NCI-H2227 (cell line): ENCODE results near the gene CACNB4.

ENCODE experiments used
- DNase-seq: peaks from one replicate; lab custom pipeline; 2025; ENCODE audit not compliant: unreplicated experiment; lab: John Stamatoyannopoulos, UW

Gene CACNB4

GRCh38 chr2:151793123-151793522, 305.7 kb downstream of the CACNB4 start:
- no peak for DNase-seq

DNA sequence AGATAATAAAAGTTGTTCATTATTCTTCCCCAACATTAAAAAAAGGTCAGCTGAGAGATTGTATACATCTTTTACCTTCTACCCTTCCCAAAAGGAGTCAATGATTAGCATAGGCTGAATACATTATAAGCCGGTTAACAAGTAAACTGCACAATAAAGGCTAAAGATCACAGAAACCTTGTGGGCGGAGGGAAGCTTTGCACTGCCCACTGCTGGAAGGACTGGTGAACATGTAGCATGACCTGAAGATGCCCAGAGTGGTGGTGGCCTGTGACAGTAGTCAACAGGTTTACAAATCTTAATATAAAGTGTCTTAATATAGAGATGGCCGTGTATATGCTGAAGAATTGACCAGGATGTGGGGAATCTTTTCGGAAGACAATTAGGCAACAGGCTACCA, 306.3 kb downstream of the CACNB4 start:
- no peak for DNase-seq

DNA sequence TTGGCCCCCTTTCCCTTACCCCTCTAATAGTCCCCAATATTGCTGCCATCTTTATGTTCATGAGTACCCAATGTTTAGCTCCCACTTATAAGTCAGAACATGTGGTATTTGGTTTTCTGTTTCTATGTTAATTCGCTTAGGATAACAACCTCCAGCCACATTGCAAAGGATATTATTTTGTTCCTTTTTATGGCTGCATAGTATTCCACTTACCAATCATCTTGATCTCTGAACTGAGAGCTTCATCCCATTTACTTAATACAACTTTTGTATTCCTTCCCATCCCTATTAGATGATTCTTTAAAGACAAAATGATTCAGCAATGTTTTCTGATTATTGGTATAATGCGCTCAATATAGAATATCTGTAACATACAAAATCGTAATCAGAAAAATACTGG, 307.3 kb downstream of the CACNB4 start:
- no peak for DNase-seq

DNA sequence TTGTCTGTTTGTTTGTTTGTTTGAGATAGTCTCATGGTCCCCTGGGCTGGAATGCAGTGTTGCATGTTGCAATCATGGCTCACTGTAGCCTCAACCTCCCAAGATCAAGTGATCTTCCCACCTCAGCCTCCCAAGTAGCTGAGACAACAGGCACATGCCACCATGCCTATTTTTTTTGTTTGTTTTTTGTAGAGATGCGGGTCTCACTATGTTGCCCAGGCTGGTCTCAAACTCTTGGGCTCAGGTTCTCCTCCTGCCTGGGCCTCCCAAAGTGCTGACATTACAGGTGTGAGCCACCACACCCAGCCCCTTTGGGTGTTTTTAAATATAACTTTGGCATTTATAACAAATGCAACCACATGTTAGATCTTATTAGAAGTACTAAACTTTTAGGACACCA, 308.2 kb downstream of the CACNB4 start:
- DNase-seq = no peak

DNA sequence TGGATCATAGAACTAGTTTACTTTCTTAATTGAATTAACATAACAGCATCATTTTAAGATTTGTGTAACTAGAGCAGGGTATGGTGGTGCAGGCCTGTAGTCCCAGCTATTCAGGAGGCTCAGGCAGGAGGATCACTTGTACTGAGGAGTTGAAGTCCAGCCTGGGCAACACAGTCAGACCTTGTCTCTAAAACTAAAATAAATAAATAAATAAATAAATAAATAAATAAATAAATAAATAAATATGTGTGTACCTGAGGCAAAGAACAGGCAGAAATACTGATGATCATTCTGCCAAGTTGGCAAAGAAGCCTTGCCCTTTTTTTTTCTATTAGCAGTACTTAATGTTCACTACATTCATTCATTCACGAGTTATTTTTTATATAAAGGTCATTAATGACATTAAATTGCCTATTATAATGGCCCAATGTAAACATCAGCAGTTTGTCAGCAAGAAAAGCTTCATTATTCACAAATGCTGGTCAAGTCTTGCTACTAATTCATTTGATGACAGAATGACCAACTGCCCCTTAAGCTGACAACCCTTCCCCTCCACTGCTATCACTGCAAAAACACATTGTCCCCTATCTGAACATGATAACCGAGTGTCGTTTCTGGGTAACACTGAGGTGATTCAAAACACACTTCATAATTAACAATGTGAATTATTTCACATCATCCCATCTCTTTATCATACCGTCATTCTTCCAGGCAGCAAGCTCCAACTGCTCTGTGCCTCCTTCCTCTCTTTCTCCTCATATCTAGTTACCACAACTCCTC, 309.6 kb downstream of the CACNB4 start:
- no peak for DNase-seq

DNA sequence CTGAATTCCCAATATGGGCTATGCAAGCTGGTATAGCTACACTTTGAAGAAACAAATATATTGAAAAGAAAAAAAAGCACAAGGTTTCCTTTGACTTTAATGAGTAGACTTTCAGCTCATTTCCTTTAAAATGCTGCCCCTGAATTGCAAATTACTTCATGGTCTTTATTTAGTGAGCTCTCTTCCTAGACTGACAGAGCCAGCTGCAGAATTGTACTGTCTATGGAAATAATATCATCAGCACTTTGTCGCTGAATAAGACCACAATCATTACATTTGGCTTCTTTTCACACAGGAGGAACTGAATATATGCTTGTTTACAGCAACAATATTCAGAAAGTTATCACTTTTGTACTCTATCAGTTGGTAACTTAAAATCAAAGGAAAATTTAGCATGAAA, 312.4 kb downstream of the CACNB4 start:
- DNase-seq = no peak

DNA sequence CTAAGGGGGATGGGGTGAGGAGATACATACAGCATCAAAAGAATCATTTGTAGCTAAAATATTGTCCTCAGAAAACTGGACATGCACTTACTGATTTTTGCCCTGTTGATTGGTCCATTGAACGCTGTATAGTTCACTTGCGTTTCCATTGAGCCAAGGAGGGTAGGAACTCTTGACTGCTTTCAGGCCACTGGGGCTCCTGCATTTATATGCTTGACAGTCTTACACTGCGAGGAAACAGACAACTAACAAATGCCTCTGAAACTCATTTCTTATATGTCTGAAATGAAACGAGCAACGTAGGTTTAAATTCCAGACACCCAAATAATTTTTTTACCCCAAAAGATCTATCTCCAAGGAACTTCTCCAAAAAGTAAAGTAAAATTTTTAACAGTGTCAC, 312.8 kb downstream of the CACNB4 start:
- DNase-seq = no peak

- no peak for DNase-seq
Observed at GRCh38 chr2:151783133-151783520, 315.7 kb downstream of the CACNB4 start.
